Measurements from ENCODE around the gene SDHC.

Gene SDHC, protein sequence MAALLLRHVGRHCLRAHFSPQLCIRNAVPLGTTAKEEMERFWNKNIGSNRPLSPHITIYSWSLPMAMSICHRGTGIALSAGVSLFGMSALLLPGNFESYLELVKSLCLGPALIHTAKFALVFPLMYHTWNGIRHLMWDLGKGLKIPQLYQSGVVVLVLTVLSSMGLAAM

GRCh38 chr1:161314201-161314981, at the start of gene SDHC:
TSS of gene SDHC (plus strand) at chr1:161314381. CDS start at chr1:161314406, 25 bp downstream.
- DNase-seq: peak; percentile 89 to 93

DNA sequence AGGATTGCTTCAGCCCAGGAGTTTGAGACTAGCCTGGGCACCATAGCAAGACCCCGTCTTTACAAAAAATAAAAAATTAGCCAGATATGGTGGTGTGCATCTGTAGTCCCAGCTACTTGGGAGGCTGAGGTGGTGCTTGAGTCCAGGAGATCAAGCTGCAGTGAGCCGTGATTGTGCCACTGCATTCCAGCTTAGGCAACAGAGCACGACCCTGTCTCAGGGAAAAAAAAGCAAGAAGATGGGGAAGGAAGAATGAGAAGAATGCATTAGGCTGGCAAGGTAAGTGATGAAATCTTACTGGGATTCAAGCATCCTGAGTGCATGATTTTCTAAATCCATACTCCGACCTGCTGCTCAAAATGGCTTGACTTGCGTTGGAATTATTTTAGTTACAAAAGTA, 48.9 kb upstream of the SDHC start:
- no peak for DNase-seq

- DNase-seq: no peak
Measured at GRCh38 chr1:161266202-161266601, 48.0 kb upstream of the SDHC start.

DNA sequence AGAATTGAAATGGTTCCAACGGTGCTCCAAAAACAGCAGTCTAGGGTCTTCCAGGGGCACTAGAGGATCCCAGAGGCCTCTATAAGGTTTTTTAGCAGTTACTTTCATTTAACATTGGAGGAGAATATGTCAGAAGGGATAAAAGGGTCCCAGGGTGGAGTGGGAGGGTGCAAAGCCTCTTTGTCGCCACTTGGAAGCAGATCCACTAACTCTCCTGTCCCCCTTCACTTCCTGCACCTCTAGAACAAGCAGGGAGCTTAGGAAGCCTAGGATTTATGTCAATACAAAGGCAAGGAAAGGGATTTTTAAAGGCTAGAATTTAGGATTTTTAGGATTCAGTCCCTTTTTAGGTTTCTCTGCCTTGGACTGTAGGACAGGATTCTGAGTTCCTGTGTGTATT, 47.3 kb upstream of the SDHC start:
- DNase-seq: no peak

DNA sequence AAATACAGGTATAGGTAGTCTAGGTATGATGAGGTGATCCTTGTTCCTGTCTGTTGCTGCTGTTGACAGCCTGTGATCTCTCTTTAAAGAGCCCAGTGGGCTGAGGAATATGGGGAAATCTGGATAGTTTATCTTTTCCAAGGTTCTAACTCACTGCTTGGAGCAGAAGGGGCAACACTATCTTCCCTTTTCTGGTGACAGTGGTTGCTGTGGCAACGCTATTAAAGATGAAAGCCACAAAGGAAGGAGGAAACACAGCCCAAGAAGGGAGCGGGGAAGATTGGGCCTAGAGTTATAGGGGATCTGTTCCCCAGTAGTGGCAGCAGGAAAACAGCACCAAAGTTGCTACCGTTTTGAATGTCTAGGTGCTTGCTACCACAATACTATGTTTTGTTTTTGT, 46.9 kb upstream of the SDHC start:
- DNase-seq: no peak

- DNase-seq: no peak
Measured at GRCh38 chr1:161273402-161273801, 40.8 kb upstream of the SDHC start.

- no peak for DNase-seq
Measured at GRCh38 chr1:161274874-161275273, 39.3 kb upstream of the SDHC start.

DNA sequence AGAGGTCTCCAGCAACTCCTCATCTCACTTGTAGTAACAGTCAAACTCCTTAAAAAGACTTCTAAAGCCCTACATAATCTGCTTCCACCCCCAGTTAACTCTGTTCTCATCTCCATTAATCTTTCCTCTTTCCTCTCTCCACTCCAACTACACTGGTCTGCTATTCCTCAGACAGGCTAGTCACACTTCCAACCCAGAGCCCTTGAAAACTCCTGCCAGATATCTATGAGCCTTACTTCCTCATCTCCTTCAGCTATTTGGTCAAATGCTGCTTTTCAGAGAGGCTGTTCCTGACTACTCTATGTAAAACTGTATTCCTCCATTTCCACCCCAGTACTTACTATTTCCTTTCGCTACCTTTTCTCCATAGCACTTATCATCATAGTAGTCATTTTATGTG, 31.2 kb upstream of the SDHC start:
- DNase-seq: no peak

DNA sequence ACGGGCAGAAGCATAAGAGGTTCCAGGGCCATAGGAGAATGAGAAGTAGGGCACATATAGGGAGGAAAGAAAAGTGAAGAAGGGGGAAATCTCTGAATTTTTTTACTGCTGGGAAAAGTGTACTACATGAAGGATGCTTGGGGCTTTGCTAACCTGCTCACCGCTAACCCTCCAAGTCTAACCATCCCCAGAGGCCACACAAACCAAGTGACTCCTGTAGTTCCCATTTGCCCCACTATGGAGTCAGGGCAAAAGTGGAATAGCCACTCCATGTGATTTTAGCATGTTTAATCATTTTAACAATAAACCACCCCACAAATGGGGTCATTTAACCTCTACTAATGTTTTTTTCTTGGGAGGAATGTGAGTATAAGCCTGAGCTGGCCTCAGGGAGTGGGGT, 29.1 kb upstream of the SDHC start:
- DNase-seq: no peak

- DNase-seq: no peak
Measured at GRCh38 chr1:161285521-161285920, 28.7 kb upstream of the SDHC start.

- no peak for DNase-seq
Measured at GRCh38 chr1:161287482-161288054, 26.6 kb upstream of the SDHC start.

- DNase-seq: no peak
Measured at GRCh38 chr1:161290779-161291178, 23.4 kb upstream of the SDHC start.

DNA sequence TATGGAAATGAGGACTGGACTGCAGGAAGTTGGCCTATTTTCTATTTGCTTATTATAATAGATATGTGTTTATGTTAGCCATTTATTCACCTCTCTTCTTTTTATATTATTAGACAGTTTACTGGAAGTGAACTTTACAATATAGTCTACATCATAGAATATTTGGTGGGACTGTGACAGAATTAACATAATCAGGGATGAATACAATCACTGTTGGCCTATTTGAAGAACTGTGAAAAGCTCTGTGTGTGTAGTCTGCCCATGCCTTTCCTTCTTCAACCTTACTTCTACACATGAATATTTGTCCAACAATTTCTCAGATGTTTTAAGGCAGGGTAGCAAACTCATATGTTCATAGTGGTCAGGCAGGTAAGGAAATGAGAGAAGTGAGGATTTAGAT, 16.8 kb upstream of the SDHC start:
- DNase-seq: no peak

GRCh38 chr1:161298116-161298515, 16.1 kb upstream of the SDHC start:
- DNase-seq: no peak

GRCh38 chr1:161299347-161299746, 14.8 kb upstream of the SDHC start:
- DNase-seq: no peak

DNA sequence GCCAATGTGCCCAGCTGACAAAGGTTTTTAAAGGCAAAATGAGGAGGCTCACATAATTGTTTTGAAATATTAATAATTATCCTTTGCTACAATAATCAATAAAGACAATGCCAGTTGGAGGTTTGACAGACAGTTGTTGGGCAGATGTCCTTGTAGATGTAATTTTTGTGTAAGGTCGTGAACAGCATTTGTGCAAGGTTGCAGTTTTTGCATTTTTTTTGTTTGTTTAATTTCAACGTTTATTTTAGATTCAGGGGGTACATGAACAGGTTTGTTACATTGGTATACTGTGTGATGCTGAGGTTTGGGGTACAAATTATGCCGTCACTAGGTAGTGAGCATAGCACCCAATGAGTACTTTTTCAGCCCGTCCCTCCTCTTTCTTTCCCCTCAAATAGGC, 13.7 kb upstream of the SDHC start:
- no peak for DNase-seq

DNA sequence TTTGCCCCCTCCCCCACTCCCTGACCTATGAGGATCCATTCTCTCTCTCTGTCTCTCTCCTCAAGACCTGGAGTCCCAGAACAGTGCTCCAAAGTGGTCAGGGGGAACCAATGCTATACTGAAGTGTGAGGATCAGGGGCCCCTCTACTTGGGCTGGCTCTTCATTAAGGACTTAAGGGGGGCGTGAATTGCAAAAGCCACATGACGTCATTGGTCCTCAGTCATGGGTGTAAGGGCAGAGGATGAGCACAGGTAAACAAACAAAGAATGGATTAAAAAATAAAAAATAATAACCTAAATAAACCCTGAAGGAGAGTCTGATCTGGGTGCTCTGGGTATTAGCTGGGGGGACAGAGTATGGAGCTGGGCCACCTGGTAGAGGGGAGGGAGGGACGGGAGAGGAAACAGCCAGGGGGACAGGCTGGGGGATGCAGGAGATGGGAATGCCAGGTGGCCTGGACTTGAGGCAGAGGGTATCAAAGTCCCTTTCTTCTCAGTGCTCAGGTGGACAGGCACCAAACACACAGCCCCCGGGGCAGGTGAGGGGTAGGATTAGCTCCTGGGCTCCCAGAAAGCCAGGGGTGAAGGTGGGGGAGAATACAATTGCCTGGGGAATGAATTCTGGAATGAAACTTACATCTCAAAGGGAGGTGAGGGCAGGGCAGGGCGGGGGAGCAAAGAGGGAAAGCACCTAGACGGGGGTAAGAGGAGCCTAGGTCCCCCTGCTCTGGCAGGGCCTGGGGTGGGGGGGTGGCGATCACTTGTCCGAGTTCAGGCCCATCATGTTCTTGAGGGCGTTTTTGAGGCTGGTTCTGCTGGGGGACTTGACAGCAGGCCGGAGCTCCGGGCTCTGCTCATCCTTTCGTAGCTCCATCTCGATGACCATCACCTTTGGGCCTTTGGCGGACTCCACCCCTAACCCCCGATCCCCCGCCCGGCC, 9.0 kb upstream of the SDHC start:
- no peak for DNase-seq

- no peak for DNase-seq
Measured at GRCh38 chr1:161305867-161306519, 8.2 kb upstream of the SDHC start.

- DNase-seq: no peak
Measured at GRCh38 chr1:161307230-161307768, 6.9 kb upstream of the SDHC start.

DNA sequence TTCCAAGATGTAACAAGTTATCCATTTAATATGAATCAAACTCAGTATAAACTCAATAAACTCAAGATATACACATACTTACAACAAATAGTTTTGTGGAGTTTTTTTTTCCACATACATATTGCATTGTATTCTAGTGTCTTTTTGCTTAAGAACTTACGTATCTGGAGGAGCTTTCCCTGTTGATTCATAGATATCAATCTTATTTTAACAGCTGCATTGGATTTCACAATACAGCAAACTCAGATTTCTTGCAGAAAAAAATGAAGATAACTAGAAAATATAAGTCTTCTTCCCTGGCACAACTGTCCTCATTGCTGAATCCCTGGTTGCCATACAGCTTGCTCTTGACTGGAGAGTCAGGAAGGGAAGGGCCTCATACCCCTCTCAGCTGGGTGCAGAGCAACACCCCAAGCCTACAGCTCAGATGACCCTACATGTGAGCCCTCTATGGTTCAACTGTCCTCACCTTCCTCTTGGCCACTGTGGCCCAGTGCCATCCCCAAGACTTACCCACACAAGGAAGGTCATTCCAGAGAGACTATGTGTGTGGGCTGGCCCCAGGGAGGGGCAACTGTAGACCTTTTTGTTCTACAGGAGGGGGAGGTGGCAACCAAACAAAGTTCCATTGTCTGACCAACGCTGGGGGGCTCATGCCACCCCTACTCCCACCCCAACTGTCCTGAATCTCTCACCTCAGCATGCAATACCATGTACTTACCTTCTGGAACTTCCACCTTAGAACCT, 6.1 kb upstream of the SDHC start:
- no peak for DNase-seq

GRCh38 chr1:161309868-161310267, 4.3 kb upstream of the SDHC start, which contains the start of gene MPZ:
TSS of gene MPZ (minus strand) at chr1:161309968. CDS start at chr1:161309905, 63 bp downstream.
- no peak for DNase-seq

Measured in SHP77 (cell line).